Cardiac muscle cell (in vitro differentiated cells and primary cell): Measurements from ENCODE around the gene SLC31A2. TPM values are rescaled to one million over a fixed set of nuclear protein-coding genes. Genes with fewer than 3 reads are reported as not detected.

Experiments
- DNase-seq, 2 donors: peaks; one replicate each; pipeline versions ENCODE4 v3.0.0 to v3.0.0-alpha.2; 2010 to 2017; ENCODE audit warnings: low read depth in 1 of 2, low spot score in 1 of 2
- H3K27ac ChIP-seq: fragments of 200-600 bp; sonication (generic); 2 replicates; pipeline ENCODE4 v1.5.1; 2016
- H3K27me3 ChIP-seq: fragments of 200-600 bp; sonication (generic); 2 replicates; pipeline ENCODE4 v1.6.0; 2016; ENCODE audit warnings: control low read depth
- H3K36me3 ChIP-seq: fragments of 200-600 bp; sonication (generic); 2 replicates; pipeline ENCODE4 v1.5.1; 2016; ENCODE audit warnings: control low read depth
- H3K4me1 ChIP-seq: fragments of 200-600 bp; sonication (generic); 2 replicates; pipeline ENCODE4 v1.8.1; 2017; ENCODE audit warnings: low read depth, mild to moderate bottlenecking, mixed run types
- H3K4me3 ChIP-seq: fragments of 200-600 bp; sonication (generic); 2 replicates; pipeline ENCODE4 v1.5.1; 2016; ENCODE audit warnings: mild to moderate bottlenecking
- H3K9me3 ChIP-seq: fragments of 200-600 bp; sonication (generic); 2 replicates; pipeline ENCODE4 v1.5.1; 2017; ENCODE audit warnings: low read depth, mild to moderate bottlenecking, control low read depth
- CTCF ChIP-seq: IDR thresholded peaks from 2 replicates; pipeline ENCODE4 v1.5.1; 2012; ENCODE audit warnings: low read depth, mild to moderate bottlenecking, low read length
- polyA plus RNA-seq: library from polyadenylated mRNA; unstranded; fragments of >200 nt; fragmentation: Nextera tagmentation; extraction: Ambion mirVana; gene quantifications from 2 replicates; pipeline ENCODE4 v1.2.1, GENCODE V29; 2016
- total RNA-seq: library from RNA; depleted of rRNA; stranded (reverse); fragments of >200 nt; gene quantifications from 2 replicates; pipeline ENCODE4 v1.2.3, GENCODE V29; 2016

The SLC31A2 gene
- total and polyA plus RNA-seq, 2 experiments from 2014 or later = 2.7 to 4.1 TPM

- no peak for TF ChIP-seq CTCF
- peak in 1 of 2 donors; percentile 48 for DNase-seq
- Histone ChIP-seq H3K36me3 (no peaks in the 10 kb centered on the region), H3K27ac (no peak overlapping the region), H3K9me3 (no peaks in the 10 kb centered on the region), H3K4me1 (no peaks in the 10 kb centered on the region), H3K4me3 (no peak overlapping the region), H3K27me3 (peaks cover 8% of the 10 kb centered on the region)
Observed at GRCh38 chr9:113154946-113155345, 4.1 kb downstream of the SLC31A2 start.

- Histone ChIP-seq H3K9me3 (no peaks in the 10 kb centered on the region), H3K4me1 (peaks cover 4% of the 10 kb centered on the region), H3K27me3 (peaks cover 8% of the 10 kb centered on the region), H3K4me3 (no peak overlapping the region), H3K36me3 (no peaks in the 10 kb centered on the region), H3K27ac (no peak overlapping the region)
- no peak for DNase-seq
- TF ChIP-seq CTCF = no peak
Observed at GRCh38 chr9:113155911-113156588, 5.2 kb downstream of the SLC31A2 start.

DNA sequence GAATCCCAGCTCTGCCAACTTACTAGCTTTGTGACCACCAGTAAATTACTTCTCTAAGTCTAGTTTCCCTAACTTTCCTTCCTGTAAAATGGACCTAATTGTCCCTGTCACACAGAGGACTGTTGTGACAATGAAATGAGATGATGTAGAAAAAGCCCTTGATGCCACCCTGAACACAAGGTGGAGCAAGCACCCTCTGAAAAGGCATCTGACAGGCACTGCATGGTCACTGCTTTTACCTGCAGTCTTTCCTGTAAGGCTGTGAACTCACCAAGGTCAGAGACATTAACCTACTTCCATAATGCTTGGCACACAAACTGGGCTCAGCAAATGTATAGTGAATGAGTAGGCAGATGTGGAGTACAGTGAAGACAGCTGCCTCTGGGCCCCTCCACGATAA, 6.1 kb downstream of the SLC31A2 start:
- H3K36me3 ChIP-seq = no peaks in the 10 kb centered on the region
- no peak overlapping the region for H3K4me3 ChIP-seq
- no peak overlapping the region for H3K27ac ChIP-seq
- no peak for TF ChIP-seq CTCF
- H3K27me3 ChIP-seq = peaks cover 3% of the 10 kb centered on the region
- peaks cover 7% of the 10 kb centered on the region for H3K4me1 ChIP-seq
- DNase-seq = no peak
- H3K9me3 ChIP-seq = no peaks in the 10 kb centered on the region

DNA sequence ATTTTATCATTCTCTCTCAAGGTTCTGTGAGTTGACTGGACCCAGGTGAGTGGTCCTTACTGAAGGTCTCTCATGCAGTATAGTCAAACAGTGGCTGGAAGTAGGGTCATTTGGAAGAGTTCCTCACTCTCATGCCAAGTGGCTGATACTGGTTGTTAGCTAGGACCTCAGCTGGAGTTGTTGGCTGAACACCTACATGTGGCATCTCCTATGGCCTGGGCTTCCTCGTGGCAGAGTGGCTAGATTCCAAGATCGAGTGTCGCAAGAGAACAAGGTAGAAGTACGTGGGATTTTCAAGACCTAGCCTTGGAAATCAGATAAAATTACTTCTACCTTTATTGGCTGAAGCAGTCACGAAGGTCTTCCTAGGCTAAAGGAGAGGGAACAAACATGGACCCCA, 7.6 kb downstream of the SLC31A2 start:
- H3K4me1 ChIP-seq = peaks cover 7% of the 10 kb centered on the region
- no peak overlapping the region for H3K4me3 ChIP-seq
- no peaks in the 10 kb centered on the region for H3K9me3 ChIP-seq
- no peak for DNase-seq
- peaks cover 7% of the 10 kb centered on the region for H3K36me3 ChIP-seq
- H3K27me3 ChIP-seq = no peaks in the 10 kb centered on the region
- no peak for TF ChIP-seq CTCF
- H3K27ac ChIP-seq = no peak overlapping the region

- H3K27me3 ChIP-seq = no peaks in the 10 kb centered on the region
- no peak overlapping the region for H3K27ac ChIP-seq
- no peak for TF ChIP-seq CTCF
- no peaks in the 10 kb centered on the region for H3K9me3 ChIP-seq
- H3K4me1 ChIP-seq = peaks cover 7% of the 10 kb centered on the region
- H3K4me3 ChIP-seq = no peak overlapping the region
- H3K36me3 ChIP-seq = peaks cover 14% of the 10 kb centered on the region
- no peak for DNase-seq
Observed at GRCh38 chr9:113160571-113160970, 9.8 kb downstream of the SLC31A2 start.
